ENCODE results near the gene KAZALD1. TPM values are rescaled to one million over a fixed set of nuclear protein-coding genes. Genes with fewer than 3 reads are reported as not detected.

KAZALD1 gene
- total RNA-seq, 1 experiment from 2014 or later, result 16.0 TPM

- DNase-seq (ENCODE audit: low read depth, low spot score) (no peak), ATAC-seq (no peak)
- no peak overlapping the region for H3K4me3 ChIP-seq (replicated peaks in 1 of 2; ENCODE audit: low read depth in 1 of 2, low read length in 2 of 2)
- BruUV-seq (replicated peaks), result no TSS peak
- TF ChIP-seq ZFX (IDR thresholded peaks at IDR 0.05), result no peak
- no peaks in the 10 kb centered on the region for H3K9me2 ChIP-seq (ENCODE audit: insufficient read depth)
- intact Hi-C loops (cut with micrococcal nuclease), result no loop called here
- RAD21 ChIA-PET (ENCODE audit: low non-redundant PET in 1 of 2, low total read pairs in 2 of 2, uncharacterized antibody in 2 of 2, unreplicated experiment in 2 of 2), result interaction anchor here in 1 of 2 experiments (0.6 kb wide), 1 partner anchor 62 kb away, joined by 4 read pairs; no protein-coding TSS in a partner anchor
- H3K27ac ChIP-seq (ENCODE audit: low read depth, low read length), result no peak overlapping the region
- no peak overlapping the region for H2AFZ ChIP-seq (ENCODE audit: low read depth, low read length, poor library complexity, severe bottlenecking)
- H3K9ac ChIP-seq (ENCODE audit: low read length), result no peak overlapping the region
- H3K4me1 ChIP-seq (ENCODE audit: control insufficient read depth in 1 of 2, insufficient read depth in 2 of 2, low read length in 2 of 2), result peaks cover 13 to 14% of the 10 kb centered on the region in 2 experiments; a peak in 3 of 4 replicates
- no peaks in the 10 kb centered on the region for H3K27me3 ChIP-seq (ENCODE audit: insufficient read depth, low read length)
- H3K9me3 ChIP-seq (ENCODE audit: control insufficient read depth in 1 of 2, insufficient read depth in 1 of 2, low read depth in 1 of 2, low read length in 2 of 2), result no peaks in the 10 kb centered on the region
- no peaks in the 10 kb centered on the region for H3K36me3 ChIP-seq (ENCODE audit: control insufficient read depth in 1 of 2, insufficient read depth in 2 of 2, low read length in 2 of 2)
- POLR2A ChIA-PET, result interaction anchor here (0.6 kb wide), 1 partner anchor 602 kb away, joined by 3 read pairs; no protein-coding TSS in a partner anchor
- CTCF ChIA-PET, result interaction anchor here (0.6 to 1.9 kb wide), 2 partner anchors 18 to 49 kb away, joined by 3 to 8 read pairs; no protein-coding TSS in a partner anchor
- no peaks in the 10 kb centered on the region for H3K79me2 ChIP-seq (ENCODE audit: insufficient read depth, low read length)
- no peaks in the 10 kb centered on the region for H4K20me1 ChIP-seq (ENCODE audit: insufficient read depth)
- no peak overlapping the region for H3K4me2 ChIP-seq (ENCODE audit: low read length)
These were observed 51.2 kb downstream of the KAZALD1 start for GRCh38 chr10:101112799-101113594.

DNA sequence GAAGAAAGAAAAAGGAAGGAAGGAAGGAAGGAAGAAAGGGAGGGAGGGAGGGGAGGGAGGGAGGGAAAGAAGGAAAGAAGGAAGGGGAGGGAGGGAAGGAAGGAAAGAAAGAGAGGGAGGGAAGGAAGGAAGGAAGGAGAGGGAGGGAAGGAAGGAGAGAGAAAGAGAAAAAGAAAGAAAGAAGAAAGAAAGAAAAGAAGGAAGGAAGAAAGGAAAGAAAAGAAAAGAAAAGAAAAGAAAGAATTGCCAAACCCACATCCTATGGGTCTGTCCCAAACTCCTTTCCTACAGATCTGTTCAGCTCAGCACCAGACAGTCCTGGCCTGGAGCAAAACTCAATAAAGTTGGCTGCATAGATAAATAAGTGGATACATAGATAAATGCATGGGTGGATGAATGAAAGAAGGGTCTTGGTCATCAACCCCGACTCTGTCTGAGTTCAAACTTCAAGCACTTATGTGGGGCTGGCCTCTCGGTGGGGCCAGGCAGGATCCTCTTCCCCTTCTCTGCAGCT lies 52.2 kb downstream of the KAZALD1 start:
- Histone ChIP-seq H3K79me2 (ENCODE audit: insufficient read depth, low read length) (no peaks in the 10 kb centered on the region), H3K36me3 (ENCODE audit: control insufficient read depth in 1 of 2, insufficient read depth in 2 of 2, low read length in 2 of 2) (no peaks in the 10 kb centered on the region), H3K4me1 (ENCODE audit: control insufficient read depth in 1 of 2, insufficient read depth in 2 of 2, low read length in 2 of 2) (peaks cover 13 to 24% of the 10 kb centered on the region in 2 experiments; a peak in 3 of 4 replicates), H4K20me1 (ENCODE audit: insufficient read depth) (no peaks in the 10 kb centered on the region), H3K4me2 (ENCODE audit: low read length) (no peak overlapping the region), H3K27me3 (ENCODE audit: insufficient read depth, low read length) (no peaks in the 10 kb centered on the region), H2AFZ (ENCODE audit: low read depth, low read length, poor library complexity, severe bottlenecking) (no peak overlapping the region), H3K9me3 (ENCODE audit: control insufficient read depth in 1 of 2, insufficient read depth in 1 of 2, low read depth in 1 of 2, low read length in 2 of 2) (no peaks in the 10 kb centered on the region), H3K27ac (ENCODE audit: low read depth, low read length) (no peak overlapping the region), H3K9me2 (ENCODE audit: insufficient read depth) (no peaks in the 10 kb centered on the region), H3K9ac (ENCODE audit: low read length) (no peak overlapping the region), H3K4me3 (replicated peaks in 1 of 2; ENCODE audit: low read depth in 1 of 2, low read length in 2 of 2) (no peak overlapping the region)
- BruUV-seq (replicated peaks), result no TSS peak
- intact Hi-C loops (cut with micrococcal nuclease), result no loop called here
- ChIA-PET RAD21 (ENCODE audit: low non-redundant PET in 1 of 2, low total read pairs in 2 of 2, uncharacterized antibody in 2 of 2, unreplicated experiment in 2 of 2) (no interaction called here), CTCF (interaction anchor here (0.6 kb wide), 1 partner anchor 48 kb away, joined by 3 read pairs; no protein-coding TSS in a partner anchor), POLR2A (interaction anchor here (0.6 kb wide), 1 partner anchor 603 kb away, joined by 3 read pairs; no protein-coding TSS in a partner anchor)
- ATAC-seq, result no peak
- TF ChIP-seq CEBPB (IDR thresholded peaks at IDR 0.05; ENCODE audit: low read depth), result no peak
- no peak for TF ChIP-seq ZFX (IDR thresholded peaks at IDR 0.05)
- TF ChIP-seq, protein P1, sequence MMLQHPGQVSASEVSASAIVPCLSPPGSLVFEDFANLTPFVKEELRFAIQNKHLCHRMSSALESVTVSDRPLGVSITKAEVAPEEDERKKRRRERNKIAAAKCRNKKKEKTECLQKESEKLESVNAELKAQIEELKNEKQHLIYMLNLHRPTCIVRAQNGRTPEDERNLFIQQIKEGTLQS (IDR thresholded peaks at IDR 0.05), result no peak
- no peak for TF ChIP-seq EGR1 (IDR thresholded peaks at IDR 0.05; ENCODE audit: low read depth)
- no peak for DNase-seq (ENCODE audit: low read depth, low spot score)

Data from HCT116 (cell line).